Measurements from ENCODE around the gene KCNK5. TPM values are rescaled to one million over a fixed set of nuclear protein-coding genes. Genes with fewer than 3 reads are reported as not detected.

KCNK5 gene
- polyA plus RNA-seq, 2 of the 4 experiments (the other 2 are of a cell fraction) = 1.5 to 2.3 TPM

DNA sequence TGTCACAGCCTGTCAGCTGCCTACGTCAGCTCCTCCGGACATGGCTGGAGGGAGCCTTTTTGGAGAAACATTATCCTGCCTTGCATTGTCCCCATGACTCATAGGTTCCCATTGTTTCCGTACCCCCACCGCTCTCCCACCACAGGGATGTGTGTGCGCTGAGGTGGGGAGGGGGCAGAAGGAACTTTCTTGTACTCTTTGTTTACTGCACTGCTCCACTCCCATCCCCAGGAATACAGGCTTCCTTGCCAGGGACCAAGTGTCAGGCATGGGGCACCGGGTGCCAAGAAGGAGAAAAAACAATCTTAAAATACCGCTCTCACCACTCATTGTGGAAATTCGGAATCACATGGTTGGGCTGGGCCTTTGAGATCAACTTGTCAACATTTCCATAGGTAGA is 51.0 kb downstream of the KCNK5 start:
- Histone ChIP-seq H3K4me2 (no peak overlapping the region), H3K9me3 (peaks cover 10% of the 10 kb centered on the region; the same call in 2 of the 3 replicates), H3K4me1 (no peaks in the 10 kb centered on the region), H3K27ac (no peak overlapping the region), H3K4me3 (no peak overlapping the region)
- POLR2A ChIA-PET = no interaction called here
- DNase-seq (ENCODE audit: low read depth in 1 of 2, low spot score in 1 of 2) (no peak), ATAC-seq (no peak), FAIRE-seq (no peak)
- CTCF ChIA-PET = interaction anchor here (1.5 kb wide), 1 partner anchor 126 kb away, joined by 3 read pairs; no protein-coding TSS in a partner anchor
- TF ChIP-seq EP300 (IDR thresholded peaks at IDR 0.05) = no peak
- TF ChIP-seq, protein P1, sequence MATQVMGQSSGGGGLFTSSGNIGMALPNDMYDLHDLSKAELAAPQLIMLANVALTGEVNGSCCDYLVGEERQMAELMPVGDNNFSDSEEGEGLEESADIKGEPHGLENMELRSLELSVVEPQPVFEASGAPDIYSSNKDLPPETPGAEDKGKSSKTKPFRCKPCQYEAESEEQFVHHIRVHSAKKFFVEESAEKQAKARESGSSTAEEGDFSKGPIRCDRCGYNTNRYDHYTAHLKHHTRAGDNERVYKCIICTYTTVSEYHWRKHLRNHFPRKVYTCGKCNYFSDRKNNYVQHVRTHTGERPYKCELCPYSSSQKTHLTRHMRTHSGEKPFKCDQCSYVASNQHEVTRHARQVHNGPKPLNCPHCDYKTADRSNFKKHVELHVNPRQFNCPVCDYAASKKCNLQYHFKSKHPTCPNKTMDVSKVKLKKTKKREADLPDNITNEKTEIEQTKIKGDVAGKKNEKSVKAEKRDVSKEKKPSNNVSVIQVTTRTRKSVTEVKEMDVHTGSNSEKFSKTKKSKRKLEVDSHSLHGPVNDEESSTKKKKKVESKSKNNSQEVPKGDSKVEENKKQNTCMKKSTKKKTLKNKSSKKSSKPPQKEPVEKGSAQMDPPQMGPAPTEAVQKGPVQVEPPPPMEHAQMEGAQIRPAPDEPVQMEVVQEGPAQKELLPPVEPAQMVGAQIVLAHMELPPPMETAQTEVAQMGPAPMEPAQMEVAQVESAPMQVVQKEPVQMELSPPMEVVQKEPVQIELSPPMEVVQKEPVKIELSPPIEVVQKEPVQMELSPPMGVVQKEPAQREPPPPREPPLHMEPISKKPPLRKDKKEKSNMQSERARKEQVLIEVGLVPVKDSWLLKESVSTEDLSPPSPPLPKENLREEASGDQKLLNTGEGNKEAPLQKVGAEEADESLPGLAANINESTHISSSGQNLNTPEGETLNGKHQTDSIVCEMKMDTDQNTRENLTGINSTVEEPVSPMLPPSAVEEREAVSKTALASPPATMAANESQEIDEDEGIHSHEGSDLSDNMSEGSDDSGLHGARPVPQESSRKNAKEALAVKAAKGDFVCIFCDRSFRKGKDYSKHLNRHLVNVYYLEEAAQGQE (IDR thresholded peaks at IDR 0.05) = no peak
- no peak for TF ChIP-seq MAZ (IDR thresholded peaks at IDR 0.05; ENCODE audit: borderline replicate concordance, low read depth, low read length)
- no peak for TF ChIP-seq POLR2AphosphoS2 (conservative IDR thresholded peaks at IDR 0.05; ENCODE audit: low read length)
- TF ChIP-seq GATA3 (IDR thresholded peaks at IDR 0.05; ENCODE audit: borderline replicate concordance) = no peak
- no peak for TF ChIP-seq RNF2 (IDR thresholded peaks at IDR 0.05; ENCODE audit: borderline replicate concordance, low read depth)
- TF ChIP-seq, protein P2, sequence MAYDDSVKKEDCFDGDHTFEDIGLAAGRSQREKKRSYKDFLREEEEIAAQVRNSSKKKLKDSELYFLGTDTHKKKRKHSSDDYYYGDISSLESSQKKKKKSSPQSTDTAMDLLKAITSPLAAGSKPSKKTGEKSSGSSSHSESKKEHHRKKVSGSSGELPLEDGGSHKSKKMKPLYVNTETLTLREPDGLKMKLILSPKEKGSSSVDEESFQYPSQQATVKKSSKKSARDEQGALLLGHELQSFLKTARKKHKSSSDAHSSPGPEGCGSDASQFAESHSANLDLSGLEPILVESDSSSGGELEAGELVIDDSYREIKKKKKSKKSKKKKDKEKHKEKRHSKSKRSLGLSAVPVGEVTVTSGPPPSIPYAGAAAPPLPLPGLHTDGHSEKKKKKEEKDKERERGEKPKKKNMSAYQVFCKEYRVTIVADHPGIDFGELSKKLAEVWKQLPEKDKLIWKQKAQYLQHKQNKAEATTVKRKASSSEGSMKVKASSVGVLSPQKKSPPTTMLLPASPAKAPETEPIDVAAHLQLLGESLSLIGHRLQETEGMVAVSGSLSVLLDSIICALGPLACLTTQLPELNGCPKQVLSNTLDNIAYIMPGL (CRISPR knock-in tag; IDR thresholded peaks at IDR 0.05; ENCODE audit: borderline replicate concordance) = no peak
- TF ChIP-seq JUN (IDR thresholded peaks at IDR 0.05) = no peak
- no peak for TF ChIP-seq RARB (CRISPR knock-in tag; IDR thresholded peaks at IDR 0.05)
- TF ChIP-seq, protein P3, sequence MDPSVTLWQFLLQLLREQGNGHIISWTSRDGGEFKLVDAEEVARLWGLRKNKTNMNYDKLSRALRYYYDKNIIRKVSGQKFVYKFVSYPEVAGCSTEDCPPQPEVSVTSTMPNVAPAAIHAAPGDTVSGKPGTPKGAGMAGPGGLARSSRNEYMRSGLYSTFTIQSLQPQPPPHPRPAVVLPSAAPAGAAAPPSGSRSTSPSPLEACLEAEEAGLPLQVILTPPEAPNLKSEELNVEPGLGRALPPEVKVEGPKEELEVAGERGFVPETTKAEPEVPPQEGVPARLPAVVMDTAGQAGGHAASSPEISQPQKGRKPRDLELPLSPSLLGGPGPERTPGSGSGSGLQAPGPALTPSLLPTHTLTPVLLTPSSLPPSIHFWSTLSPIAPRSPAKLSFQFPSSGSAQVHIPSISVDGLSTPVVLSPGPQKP (IDR thresholded peaks at IDR 0.05; ENCODE audit: low read depth, low read length) = no peak
- TF ChIP-seq, protein P4, sequence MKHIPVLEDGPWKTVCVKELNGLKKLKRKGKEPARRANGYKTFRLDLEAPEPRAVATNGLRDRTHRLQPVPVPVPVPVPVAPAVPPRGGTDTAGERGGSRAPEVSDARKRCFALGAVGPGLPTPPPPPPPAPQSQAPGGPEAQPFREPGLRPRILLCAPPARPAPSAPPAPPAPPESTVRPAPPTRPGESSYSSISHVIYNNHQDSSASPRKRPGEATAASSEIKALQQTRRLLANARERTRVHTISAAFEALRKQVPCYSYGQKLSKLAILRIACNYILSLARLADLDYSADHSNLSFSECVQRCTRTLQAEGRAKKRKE (CRISPR knock-in tag; IDR thresholded peaks at IDR 0.05; ENCODE audit: low read depth) = no peak
- no peak for TF ChIP-seq RAD21 (conservative IDR thresholded peaks at IDR 0.05 in 1 of 2, IDR thresholded peaks at IDR 0.05 in 1 of 2)
- TF ChIP-seq RFX5 (IDR thresholded peaks at IDR 0.05) = no peak
- TF ChIP-seq JUNB (IDR thresholded peaks at IDR 0.05) = no peak
- no peak for TF ChIP-seq HEYL (CRISPR knock-in tag; IDR thresholded peaks at IDR 0.05)
- no peak for TF ChIP-seq KDM1A (IDR thresholded peaks at IDR 0.05; ENCODE audit: low read depth)
- TF ChIP-seq TFCP2L1 (CRISPR knock-in tag; IDR thresholded peaks at IDR 0.05) = no peak
- TF ChIP-seq EHF (CRISPR knock-in tag; IDR thresholded peaks at IDR 0.05) = no peak
- no peak for TF ChIP-seq NPAS2 (CRISPR knock-in tag; IDR thresholded peaks at IDR 0.05; ENCODE audit: borderline replicate concordance)
- TF ChIP-seq, protein P5, sequence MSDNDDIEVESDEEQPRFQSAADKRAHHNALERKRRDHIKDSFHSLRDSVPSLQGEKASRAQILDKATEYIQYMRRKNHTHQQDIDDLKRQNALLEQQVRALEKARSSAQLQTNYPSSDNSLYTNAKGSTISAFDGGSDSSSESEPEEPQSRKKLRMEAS (IDR thresholded peaks at IDR 0.05) = no peak
- whole genome bisulfite sequencing (ENCODE audit: missing lambda C conversion rate) = 81% methylated on average over 8 of the region's 8 CpGs
